Epithelial cell of prostate (primary cell): Measurements from ENCODE around the gene SAAL1.
A peak's percentile ranks its signal among the peaks of the same experiment; 100 is the strongest.
"Not testable (repeated sequence)": the region's sequence is repeated elsewhere in the genome, so short reads cannot be mapped to it uniquely, and the experiment has no call there.

Experiments used
- DNase-seq: peaks from one replicate; pipeline ENCODE4 v3.0.0-alpha.2; 2011; ENCODE audit warnings: low read depth, low spot score
- H3K27ac ChIP-seq: fragments of 450-650 bp; 2 replicates; pipeline ENCODE4 v1.5.1; 2017; ENCODE audit warnings: mild to moderate bottlenecking

Gene SAAL1

GRCh38 chr11:18105802-18106574 lies at the start of gene SAAL1:
Gene SAAL1 (minus strand): TSS chr11:18106082. CDS start chr11:18106041, 41 bp downstream.
- no peak within 1 kb of the TSS for H3K27ac ChIP-seq
- peak; percentile 16 for DNase-seq

GRCh38 chr11:18151581-18151980 lies 45.7 kb upstream of the SAAL1 start:
- no peak for DNase-seq
- H3K27ac ChIP-seq: no peak overlapping the region

- H3K27ac ChIP-seq: no peak overlapping the region
- DNase-seq: no peak
Measured at GRCh38 chr11:18145837-18146236, 40.0 kb upstream of the SAAL1 start.

- peak overlapping the region; percentile 71 for H3K27ac ChIP-seq
- no peak for DNase-seq
Measured at GRCh38 chr11:18145025-18145424, 39.1 kb upstream of the SAAL1 start.

GRCh38 chr11:18144243-18144642 lies 38.4 kb upstream of the SAAL1 start:
- DNase-seq: peak; percentile 60

GRCh38 chr11:18140145-18140544 lies 34.3 kb upstream of the SAAL1 start:
- H3K27ac ChIP-seq: no peak overlapping the region
- DNase-seq: no peak

More at GRCh38 chr11:18144243-18144642, 38.4 kb upstream of the SAAL1 start:
- peak overlapping the region; percentile 71 for H3K27ac ChIP-seq

- H3K27ac ChIP-seq: no peak overlapping the region
- no peak for DNase-seq
Measured at GRCh38 chr11:18137186-18137800, 31.4 kb upstream of the SAAL1 start.

GRCh38 chr11:18135308-18135707 lies 29.4 kb upstream of the SAAL1 start:
- DNase-seq: no peak
- no peak overlapping the region for H3K27ac ChIP-seq

- H3K27ac ChIP-seq: peak within 1 kb of the TSS; percentile 31
- peak; percentile 18 for DNase-seq
Measured at GRCh38 chr11:18132341-18132740, 26.5 kb upstream of the SAAL1 start, which contains the start of gene MRGPRX3. Gene MRGPRX3 (plus strand): TSS chr11:18132571. CDS start chr11:18137203, 4,632 bp downstream.

- not testable (repeated sequence) for DNase-seq, H3K27ac ChIP-seq
Measured at GRCh38 chr11:18131115-18131514, 25.2 kb upstream of the SAAL1 start.

- DNase-seq: not testable (repeated sequence)
Measured at GRCh38 chr11:18121331-18121828, 15.5 kb upstream of the SAAL1 start.

GRCh38 chr11:18115360-18116127 lies 9.7 kb upstream of the SAAL1 start:
- DNase-seq: peak; percentile 16
- no peak overlapping the region for H3K27ac ChIP-seq

More at GRCh38 chr11:18121331-18121828, 15.5 kb upstream of the SAAL1 start:
- not testable (repeated sequence) for H3K27ac ChIP-seq

GRCh38 chr11:18111005-18111404 lies 5.1 kb upstream of the SAAL1 start:
- no peak for DNase-seq
- H3K27ac ChIP-seq: no peak overlapping the region

- no peak for DNase-seq
- no peak overlapping the region for H3K27ac ChIP-seq
Measured at GRCh38 chr11:18108254-18108653, 2.4 kb upstream of the SAAL1 start.

- H3K27ac ChIP-seq: no peak overlapping the region
- DNase-seq: no peak
Measured at GRCh38 chr11:18106688-18107087, 806 bp upstream of the SAAL1 start.

- H3K27ac ChIP-seq: no peak overlapping the region
- DNase-seq: no peak
Measured at GRCh38 chr11:18105086-18105801, 638 bp downstream of the SAAL1 start.

- no peak overlapping the region for H3K27ac ChIP-seq
- DNase-seq: no peak
Measured at GRCh38 chr11:18100926-18101656, 4.8 kb downstream of the SAAL1 start.

GRCh38 chr11:18093959-18094358 lies 11.9 kb downstream of the SAAL1 start:
- H3K27ac ChIP-seq: no peak overlapping the region
- no peak for DNase-seq

- no peak overlapping the region for H3K27ac ChIP-seq
- DNase-seq: no peak
Measured at GRCh38 chr11:18091731-18092130, 14.2 kb downstream of the SAAL1 start.
